ENCODE data around the gene CD59.

CD59 gene

DNA sequence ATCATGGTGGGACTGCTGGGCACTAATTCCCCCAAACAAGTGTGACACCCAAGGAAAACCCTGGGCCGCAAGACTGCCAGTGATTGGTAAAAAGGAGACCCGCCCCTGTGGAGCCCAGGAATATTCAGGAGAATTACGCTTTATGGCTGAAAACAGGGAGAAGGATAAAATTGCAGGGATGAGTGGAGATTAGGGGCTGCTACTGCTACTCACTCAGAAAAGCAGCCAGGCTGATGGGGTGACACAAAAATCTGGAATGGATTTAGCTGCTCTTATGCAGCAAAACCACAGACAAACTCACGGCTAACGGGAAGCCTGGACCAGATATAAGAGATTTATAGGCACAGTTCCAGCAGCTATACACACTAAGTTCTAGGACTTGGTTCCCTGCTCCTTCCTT, 42.5 kb upstream of the CD59 start:
- Histone ChIP-seq H3K4me1 (ENCODE audit: insufficient read depth, low read length, poor library complexity, severe bottlenecking) (peaks cover 16% of the 10 kb centered on the region), H3K4me2 (ENCODE audit: low read depth, low read length, poor library complexity, severe bottlenecking) (no peak overlapping the region), H3F3A (ENCODE audit: low read depth) (no peaks in the 10 kb centered on the region), H4K20me1 (ENCODE audit: insufficient read depth, low read length, poor library complexity, severe bottlenecking) (peaks cover 4% of the 10 kb centered on the region), H3K9me3 (ENCODE audit: insufficient read depth, low read depth, low read length) (no peaks in the 10 kb centered on the region), H3K27me3 (ENCODE audit: insufficient read depth, low read length, poor library complexity, severe bottlenecking) (peaks cover 10% of the 10 kb centered on the region), H3K9ac (ENCODE audit: low read depth, low read length, poor library complexity, severe bottlenecking) (no peak overlapping the region), H3K79me2 (ENCODE audit: insufficient read depth, low read length) (peaks cover 5% of the 10 kb centered on the region; the same call in 1 of the 2 replicates), H3K36me3 (ENCODE audit: insufficient read depth, low read length) (no peaks in the 10 kb centered on the region), H3K9me2 (replicated peaks; ENCODE audit: low read depth, low read length) (no peaks in the 10 kb centered on the region), H2AFZ (ENCODE audit: low read length) (no peak overlapping the region), H3K4me3 (ENCODE audit: low read length, poor library complexity, severe bottlenecking) (no peak overlapping the region)
- no peak for TF ChIP-seq EZH2phosphoT487 (IDR thresholded peaks at IDR 0.05; ENCODE audit: borderline replicate concordance)
- TF ChIP-seq, protein P1, sequence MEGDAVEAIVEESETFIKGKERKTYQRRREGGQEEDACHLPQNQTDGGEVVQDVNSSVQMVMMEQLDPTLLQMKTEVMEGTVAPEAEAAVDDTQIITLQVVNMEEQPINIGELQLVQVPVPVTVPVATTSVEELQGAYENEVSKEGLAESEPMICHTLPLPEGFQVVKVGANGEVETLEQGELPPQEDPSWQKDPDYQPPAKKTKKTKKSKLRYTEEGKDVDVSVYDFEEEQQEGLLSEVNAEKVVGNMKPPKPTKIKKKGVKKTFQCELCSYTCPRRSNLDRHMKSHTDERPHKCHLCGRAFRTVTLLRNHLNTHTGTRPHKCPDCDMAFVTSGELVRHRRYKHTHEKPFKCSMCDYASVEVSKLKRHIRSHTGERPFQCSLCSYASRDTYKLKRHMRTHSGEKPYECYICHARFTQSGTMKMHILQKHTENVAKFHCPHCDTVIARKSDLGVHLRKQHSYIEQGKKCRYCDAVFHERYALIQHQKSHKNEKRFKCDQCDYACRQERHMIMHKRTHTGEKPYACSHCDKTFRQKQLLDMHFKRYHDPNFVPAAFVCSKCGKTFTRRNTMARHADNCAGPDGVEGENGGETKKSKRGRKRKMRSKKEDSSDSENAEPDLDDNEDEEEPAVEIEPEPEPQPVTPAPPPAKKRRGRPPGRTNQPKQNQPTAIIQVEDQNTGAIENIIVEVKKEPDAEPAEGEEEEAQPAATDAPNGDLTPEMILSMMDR (conservative IDR thresholded peaks at IDR 0.05; ENCODE audit: low read length) = no peak

DNA sequence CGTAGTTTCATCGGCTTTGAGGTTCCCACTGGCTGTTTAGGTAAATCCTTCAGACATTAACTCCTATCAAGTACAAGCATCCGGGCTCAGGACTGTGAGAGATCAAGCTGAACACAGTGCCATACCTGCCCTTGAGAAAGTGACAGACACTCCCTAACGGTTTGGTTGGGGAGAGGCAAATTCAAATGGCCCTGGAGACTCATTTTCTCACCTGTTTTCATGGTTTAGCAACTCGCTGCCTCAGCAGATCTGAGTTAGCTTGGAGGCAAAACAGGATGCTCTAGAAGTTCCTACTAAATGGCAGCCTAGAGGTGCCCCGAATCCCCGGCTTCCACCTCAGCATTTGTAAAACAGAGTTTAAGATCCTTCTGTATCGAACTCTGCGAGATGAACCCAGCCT, 41.7 kb upstream of the CD59 start:
- TF ChIP-seq EZH2phosphoT487 (IDR thresholded peaks at IDR 0.05; ENCODE audit: borderline replicate concordance) = no peak
- TF ChIP-seq, protein P1 (conservative IDR thresholded peaks at IDR 0.05; ENCODE audit: low read length) = no peak
- no peaks in the 10 kb centered on the region for H3F3A ChIP-seq (ENCODE audit: low read depth)
- no peaks in the 10 kb centered on the region for H3K9me3 ChIP-seq (ENCODE audit: insufficient read depth, low read depth, low read length)
- H3K4me1 ChIP-seq (ENCODE audit: insufficient read depth, low read length, poor library complexity, severe bottlenecking) = peaks cover 24% of the 10 kb centered on the region
- peaks cover 12% of the 10 kb centered on the region for H4K20me1 ChIP-seq (ENCODE audit: insufficient read depth, low read length, poor library complexity, severe bottlenecking)
- no peaks in the 10 kb centered on the region for H3K9me2 ChIP-seq (replicated peaks; ENCODE audit: low read depth, low read length)
- no peak overlapping the region for H3K4me3 ChIP-seq (ENCODE audit: low read length, poor library complexity, severe bottlenecking)
- peaks cover 13% of the 10 kb centered on the region for H3K79me2 ChIP-seq (ENCODE audit: insufficient read depth, low read length)
- no peak overlapping the region for H3K9ac ChIP-seq (ENCODE audit: low read depth, low read length, poor library complexity, severe bottlenecking)
- H3K27me3 ChIP-seq (ENCODE audit: insufficient read depth, low read length, poor library complexity, severe bottlenecking) = peaks cover 10% of the 10 kb centered on the region
- no peak overlapping the region for H3K4me2 ChIP-seq (ENCODE audit: low read depth, low read length, poor library complexity, severe bottlenecking)
- 0 out of 2 replicates have a peak overlapping the region, but pooled peaks have one; percentile 24 for H2AFZ ChIP-seq (ENCODE audit: low read length)
- no peaks in the 10 kb centered on the region for H3K36me3 ChIP-seq (ENCODE audit: insufficient read depth, low read length)

DNA sequence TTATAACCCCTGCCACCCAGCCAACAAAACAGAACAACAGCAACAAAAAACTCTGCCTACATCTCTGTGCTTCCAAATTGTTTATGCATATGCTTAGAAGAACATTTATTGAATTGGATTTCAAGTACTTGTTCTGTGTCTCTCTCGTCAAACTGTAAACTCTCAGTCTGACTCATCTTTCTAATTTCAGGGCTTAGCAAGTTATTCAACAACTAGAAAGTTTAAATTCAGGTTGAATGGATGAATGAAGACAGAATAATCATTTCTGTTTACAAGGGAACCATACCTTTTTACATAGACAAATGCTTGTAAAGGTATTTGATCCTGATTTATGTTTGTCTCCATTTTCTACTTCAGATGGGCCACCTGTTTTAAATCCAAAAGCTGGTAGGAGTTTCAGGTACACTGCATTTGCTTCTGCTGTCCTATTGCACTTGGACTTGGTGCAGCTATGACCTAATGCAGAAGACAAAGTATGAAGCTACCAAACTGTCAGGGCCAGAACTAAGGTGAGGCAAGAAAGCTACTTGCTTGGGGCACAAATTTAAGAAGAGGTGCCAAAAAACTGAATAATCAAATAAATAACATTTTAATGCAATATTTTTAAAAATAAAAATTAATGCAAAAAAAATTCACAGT, 39.7 kb upstream of the CD59 start:
- Histone ChIP-seq H3K9me3 (ENCODE audit: insufficient read depth, low read depth, low read length) (no peaks in the 10 kb centered on the region), H3K79me2 (ENCODE audit: insufficient read depth, low read length) (peaks cover 28% of the 10 kb centered on the region), H3K9ac (ENCODE audit: low read depth, low read length, poor library complexity, severe bottlenecking) (no peak overlapping the region), H3F3A (ENCODE audit: low read depth) (no peaks in the 10 kb centered on the region), H4K20me1 (ENCODE audit: insufficient read depth, low read length, poor library complexity, severe bottlenecking) (peaks cover 14% of the 10 kb centered on the region), H3K9me2 (replicated peaks; ENCODE audit: low read depth, low read length) (no peaks in the 10 kb centered on the region), H3K4me3 (ENCODE audit: low read length, poor library complexity, severe bottlenecking) (no peak overlapping the region), H3K36me3 (ENCODE audit: insufficient read depth, low read length) (no peaks in the 10 kb centered on the region), H3K4me2 (ENCODE audit: low read depth, low read length, poor library complexity, severe bottlenecking) (no peak overlapping the region), H3K27me3 (ENCODE audit: insufficient read depth, low read length, poor library complexity, severe bottlenecking) (peaks cover 10% of the 10 kb centered on the region), H2AFZ (ENCODE audit: low read length) (no peak overlapping the region), H3K4me1 (ENCODE audit: insufficient read depth, low read length, poor library complexity, severe bottlenecking) (peaks cover 43% of the 10 kb centered on the region)
- TF ChIP-seq EZH2phosphoT487 (IDR thresholded peaks at IDR 0.05; ENCODE audit: borderline replicate concordance) = no peak
- TF ChIP-seq, protein P1 (conservative IDR thresholded peaks at IDR 0.05; ENCODE audit: low read length) = no peak

Data from Loucy (cell line).